HG02623 (cell line): ENCODE data around the gene CRYGN.

ENCODE experiments used
- ATAC-seq: cut with Tn5 transposase; IDR thresholded peaks from one replicate; pipeline ENCODE4 v1.9.1; 2021; ENCODE audit warnings: moderate library complexity; ENCODE audit not compliant: unreplicated experiment

The CRYGN gene

GRCh38 chr7:151440799-151441445 lies 981 bp upstream of the CRYGN start:
- no peak for ATAC-seq

GRCh38 chr7:151438864-151439601 lies 908 bp downstream of the CRYGN start:
- ATAC-seq = no peak

- ATAC-seq = no peak
These were observed 1.9 kb downstream of the CRYGN start for GRCh38 chr7:151437866-151438516.

GRCh38 chr7:151437159-151437553 lies 2.8 kb downstream of the CRYGN start:
- ATAC-seq = no peak

- ATAC-seq = no peak
These were observed 3.3 kb downstream of the CRYGN start for GRCh38 chr7:151436446-151437158.

- no peak for ATAC-seq
These were observed 4.0 kb downstream of the CRYGN start for GRCh38 chr7:151435971-151436370.

- ATAC-seq = no peak
These were observed 4.6 kb downstream of the CRYGN start for GRCh38 chr7:151435103-151435916.

GRCh38 chr7:151434549-151434948 lies 5.4 kb downstream of the CRYGN start:
- ATAC-seq = no peak

- no peak for ATAC-seq
These were observed 6.1 kb downstream of the CRYGN start for GRCh38 chr7:151433721-151434400.

- ATAC-seq = peak; percentile 71
These were observed 7.1 kb downstream of the CRYGN start for GRCh38 chr7:151432658-151433521.

- no peak for ATAC-seq
These were observed 8.1 kb downstream of the CRYGN start for GRCh38 chr7:151431768-151432311.

- ATAC-seq = no peak
These were observed 8.6 kb downstream of the CRYGN start for GRCh38 chr7:151431281-151431767.

- no peak for ATAC-seq
These were observed 9.3 kb downstream of the CRYGN start for GRCh38 chr7:151430391-151431205.

- no peak for ATAC-seq
These were observed 10.2 kb downstream of the CRYGN start for GRCh38 chr7:151429560-151430331.

- no peak for ATAC-seq
These were observed 10.7 kb downstream of the CRYGN start for GRCh38 chr7:151429237-151429559.

GRCh38 chr7:151428378-151429236 lies 11.3 kb downstream of the CRYGN start:
- no peak for ATAC-seq
